ENCODE measurements around the gene TTC38. TPM values are rescaled to one million over a fixed set of nuclear protein-coding genes. Genes with fewer than 3 reads are reported as not detected.
A peak's percentile ranks its signal among the peaks of the same experiment; 100 is the strongest.
"Not testable (repeated sequence)": the region's sequence is repeated elsewhere in the genome, so short reads cannot be mapped to it uniquely, and the experiment has no call there.

The TTC38 gene
- total RNA-seq, 1 donor from 2014 or later: 21.0 TPM

- Mint-ChIP-seq H3K9me3 (no peaks in the 10 kb centered on the region), H3K27ac (peak overlapping the region; percentile 86), H3K4me1 (ENCODE audit: low read depth) (peaks cover 33% of the 10 kb centered on the region), H3K36me3 (ENCODE audit: low read depth) (peaks cover 46% of the 10 kb centered on the region), H3K4me3 (ENCODE audit: low read depth) (peak overlapping the region; percentile 78), H3K27me3 (ENCODE audit: low read depth) (no peaks in the 10 kb centered on the region)
- DNase-seq (ENCODE audit: low spot score): no peak
- intact Hi-C loops (cut with micrococcal nuclease): loop anchor here (5.0 kb wide), 1 partner anchor 173 kb away; no protein-coding TSS in a partner anchor
These were observed 27.6 kb downstream of the TTC38 start for GRCh38 chr22:46295277-46295971.

- intact Hi-C loops (cut with micrococcal nuclease): loop anchor here (1.0 to 5.0 kb wide), 5 partner anchors 46 to 284 kb away; partner anchors contain the start of genes CDPF1 and PPARA
- Mint-ChIP-seq H3K27ac (peak within 1 kb of the TSS; percentile 86), H3K36me3 (ENCODE audit: low read depth) (peaks cover 51% of the 10 kb centered on the region), H3K4me1 (ENCODE audit: low read depth) (peaks cover 39% of the 10 kb centered on the region), H3K27me3 (ENCODE audit: low read depth) (no peaks in the 10 kb centered on the region), H3K4me3 (ENCODE audit: low read depth) (peak within 1 kb of the TSS; percentile 91), H3K9me3 (no peaks in the 10 kb centered on the region)
- peak; percentile 98 for DNase-seq (ENCODE audit: low spot score)
These were observed 28.7 kb downstream of the TTC38 start, which contains the start of gene GTSE1 for GRCh38 chr22:46296257-46297150. Gene GTSE1, plus strand, starts transcription at chr22:46296870. Its CDS starts 531 bp downstream, at chr22:46297401.

DNA sequence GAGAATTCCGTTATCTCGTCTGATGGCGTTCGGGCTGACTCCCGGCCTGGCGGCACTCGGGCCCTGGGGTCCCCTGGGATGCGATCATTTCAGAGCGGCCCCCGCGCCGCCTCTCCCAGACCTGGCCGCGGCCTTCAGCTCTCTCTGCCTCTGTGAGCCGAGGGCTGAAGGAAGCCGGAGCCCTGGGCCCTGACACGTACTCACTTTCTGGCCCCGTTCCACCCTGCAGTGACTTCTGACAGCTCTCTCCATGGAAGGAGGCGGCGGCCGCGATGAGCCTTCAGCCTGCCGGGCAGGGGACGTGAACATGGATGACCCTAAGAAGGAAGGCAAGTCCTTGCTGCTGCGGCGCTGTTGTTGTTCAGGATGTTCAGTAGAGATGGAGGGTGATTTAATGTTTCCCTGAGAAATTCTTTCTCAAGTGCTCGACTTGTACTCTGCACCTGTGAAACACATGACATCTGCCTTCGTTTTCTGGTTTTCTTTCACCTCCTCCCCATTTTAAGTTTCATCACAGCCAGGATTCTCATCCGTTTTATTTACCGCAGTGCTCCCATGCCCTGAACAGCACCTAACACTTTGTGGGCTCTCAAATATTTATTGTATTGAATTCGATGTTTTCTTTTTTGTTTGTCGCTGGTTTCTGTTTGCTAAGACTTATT, 29.5 kb downstream of the TTC38 start:
- H3K27me3 Mint-ChIP-seq (ENCODE audit: low read depth): no peaks in the 10 kb centered on the region
- H3K4me1 Mint-ChIP-seq (ENCODE audit: low read depth): peaks cover 40% of the 10 kb centered on the region
- peaks cover 48% of the 10 kb centered on the region for H3K36me3 Mint-ChIP-seq (ENCODE audit: low read depth)
- peak overlapping the region; percentile 91 for H3K4me3 Mint-ChIP-seq (ENCODE audit: low read depth)
- H3K9me3 Mint-ChIP-seq: no peaks in the 10 kb centered on the region
- DNase-seq (ENCODE audit: low spot score): peak; percentile 19
- intact Hi-C loops (cut with micrococcal nuclease): loop anchor here (2.0 to 5.0 kb wide), 4 partner anchors 46 to 284 kb away; partner anchors contain the start of genes CDPF1 and PPARA
- peak overlapping the region; percentile 68 for H3K27ac Mint-ChIP-seq

DNA sequence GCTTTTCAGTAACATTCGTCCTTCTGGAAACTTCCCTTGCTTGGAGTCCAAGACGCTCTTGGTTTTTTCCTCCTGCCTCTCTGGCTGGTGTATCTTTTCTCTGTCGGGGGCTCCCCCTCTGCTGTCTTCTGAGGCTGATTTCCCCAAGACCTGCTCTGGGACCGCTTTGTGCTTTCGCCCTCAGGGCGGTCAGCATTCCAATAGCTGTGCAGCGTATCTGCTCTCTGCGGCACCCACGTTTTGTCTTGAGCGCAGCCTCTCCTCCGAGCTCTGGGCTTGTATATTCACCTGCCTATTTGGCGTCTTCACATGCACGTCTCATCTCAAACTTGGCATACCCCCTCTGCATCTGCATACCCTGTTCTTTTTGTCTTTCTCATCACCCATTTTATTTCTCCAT, 31.3 kb downstream of the TTC38 start:
- Mint-ChIP-seq H3K36me3 (ENCODE audit: low read depth) (peaks cover 50% of the 10 kb centered on the region), H3K9me3 (no peaks in the 10 kb centered on the region), H3K27ac (no peak overlapping the region), H3K4me1 (ENCODE audit: low read depth) (peaks cover 51% of the 10 kb centered on the region), H3K4me3 (ENCODE audit: low read depth) (peak overlapping the region; percentile 91), H3K27me3 (ENCODE audit: low read depth) (no peaks in the 10 kb centered on the region)
- intact Hi-C loops (cut with micrococcal nuclease): loop anchor here (5.0 kb wide), 1 partner anchor 177 kb away; no protein-coding TSS in a partner anchor
- no peak for DNase-seq (ENCODE audit: low spot score)

DNA sequence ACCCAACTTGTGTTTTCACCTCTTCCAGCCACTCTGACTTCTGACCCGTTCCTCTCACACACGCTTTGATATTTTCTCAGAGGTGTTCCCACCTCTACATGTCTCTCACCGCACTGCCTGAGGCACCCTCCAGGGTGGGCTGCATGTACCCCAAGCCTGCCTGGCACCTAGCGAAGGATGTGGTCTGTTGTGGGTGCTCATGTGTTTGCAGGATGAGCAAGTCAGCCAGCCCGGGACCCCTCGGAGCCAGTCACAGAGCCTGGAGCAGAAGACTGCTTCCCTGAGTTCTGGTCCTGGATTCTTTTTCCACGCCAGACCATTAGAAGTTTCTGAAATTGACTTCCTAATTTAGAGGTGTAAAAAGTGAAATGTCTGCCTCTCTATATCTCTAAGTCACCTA, 32.7 kb downstream of the TTC38 start:
- DNase-seq (ENCODE audit: low spot score): no peak
- H3K4me3 Mint-ChIP-seq (ENCODE audit: low read depth): peak overlapping the region; percentile 33
- intact Hi-C loops (cut with micrococcal nuclease): no loop called here
- peaks cover 54% of the 10 kb centered on the region for H3K36me3 Mint-ChIP-seq (ENCODE audit: low read depth)
- no peaks in the 10 kb centered on the region for H3K27me3 Mint-ChIP-seq (ENCODE audit: low read depth)
- H3K4me1 Mint-ChIP-seq (ENCODE audit: low read depth): peaks cover 46% of the 10 kb centered on the region
- no peaks in the 10 kb centered on the region for H3K9me3 Mint-ChIP-seq
- H3K27ac Mint-ChIP-seq: no peak overlapping the region

DNA sequence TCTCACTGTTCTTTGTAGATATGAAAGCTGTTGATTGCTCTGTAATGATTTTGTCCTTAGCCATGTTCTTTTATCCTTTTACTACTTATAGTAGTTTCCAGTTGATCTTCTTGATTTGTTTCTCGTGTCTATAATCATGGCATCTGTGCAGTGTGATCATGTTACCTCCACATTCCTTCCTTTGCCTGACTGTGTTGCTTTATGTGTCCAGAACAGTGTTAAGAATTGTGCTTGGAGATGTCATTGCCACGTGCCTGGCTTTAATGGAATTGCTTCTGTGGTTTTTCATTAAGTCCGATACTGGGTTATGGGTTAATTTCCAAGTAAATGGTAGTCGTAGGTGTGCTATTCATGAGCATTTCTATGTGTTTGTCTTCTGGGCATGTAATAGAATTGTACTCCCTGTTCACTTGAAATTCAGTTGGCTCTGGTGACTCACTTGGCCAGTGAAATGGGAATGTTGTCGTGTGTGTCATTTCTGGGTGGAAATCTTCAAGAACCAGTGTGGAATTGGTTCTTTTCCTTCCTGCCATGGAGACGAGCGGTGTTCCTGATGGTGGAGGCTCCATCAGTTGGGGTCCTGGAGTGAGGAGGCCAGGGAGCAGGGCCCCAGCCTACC, 35.6 kb downstream of the TTC38 start:
- H3K36me3 Mint-ChIP-seq (ENCODE audit: low read depth): peaks cover 64% of the 10 kb centered on the region
- H3K27ac Mint-ChIP-seq: no peak overlapping the region
- intact Hi-C loops (cut with micrococcal nuclease): no loop called here

GRCh38 chr22:46308283-46308988, 40.6 kb downstream of the TTC38 start:
- Mint-ChIP-seq H3K36me3 (ENCODE audit: low read depth) (peaks cover 57% of the 10 kb centered on the region), H3K4me3 (ENCODE audit: low read depth) (no peak overlapping the region), H3K27me3 (ENCODE audit: low read depth) (no peaks in the 10 kb centered on the region)

More for the DNA sequence above, 35.6 kb downstream of the TTC38 start:
- Mint-ChIP-seq H3K9me3 (no peaks in the 10 kb centered on the region), H3K4me3 (ENCODE audit: low read depth) (no peak overlapping the region), H3K27me3 (ENCODE audit: low read depth) (no peaks in the 10 kb centered on the region), H3K4me1 (ENCODE audit: low read depth) (peaks cover 42% of the 10 kb centered on the region)
- DNase-seq (ENCODE audit: low spot score): no peak

GRCh38 chr22:46309526-46310085, 41.8 kb downstream of the TTC38 start:
- Mint-ChIP-seq H3K9me3 (no peaks in the 10 kb centered on the region), H3K4me3 (ENCODE audit: low read depth) (no peak overlapping the region), H3K36me3 (ENCODE audit: low read depth) (peaks cover 50% of the 10 kb centered on the region), H3K27ac (no peak overlapping the region), H3K27me3 (ENCODE audit: low read depth) (no peaks in the 10 kb centered on the region), H3K4me1 (ENCODE audit: low read depth) (peaks cover 11% of the 10 kb centered on the region)
- no peak for DNase-seq (ENCODE audit: low spot score)
- intact Hi-C loops (cut with micrococcal nuclease): loop anchor here (5.0 kb wide), 1 partner anchor 302 kb away; no protein-coding TSS in a partner anchor

More at GRCh38 chr22:46308283-46308988, 40.6 kb downstream of the TTC38 start:
- Mint-ChIP-seq H3K4me1 (ENCODE audit: low read depth) (peaks cover 19% of the 10 kb centered on the region), H3K27ac (no peak overlapping the region), H3K9me3 (no peaks in the 10 kb centered on the region)
- intact Hi-C loops (cut with micrococcal nuclease): no loop called here
- DNase-seq (ENCODE audit: low spot score): no peak

DNA sequence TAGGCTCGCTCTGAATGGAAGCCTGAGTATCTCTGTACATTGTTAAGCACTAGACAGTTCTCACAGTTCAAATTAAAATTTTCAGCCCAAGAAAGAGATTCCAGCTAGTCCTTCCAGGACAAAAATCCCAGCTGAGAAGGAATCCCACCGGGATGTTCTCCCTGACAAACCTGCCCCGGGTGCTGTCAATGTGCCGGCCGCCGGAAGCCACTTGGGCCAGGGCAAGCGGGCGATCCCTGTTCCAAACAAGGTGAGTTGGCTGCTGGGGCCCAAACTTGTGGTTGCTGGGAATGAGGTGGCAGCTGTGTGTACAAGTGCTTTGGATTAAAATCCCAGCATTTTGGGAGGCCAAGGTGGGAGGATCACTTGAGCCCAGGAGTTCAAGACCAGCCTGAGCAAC, 44.2 kb downstream of the TTC38 start:
- intact Hi-C loops (cut with micrococcal nuclease): loop anchor here (5.0 kb wide), 1 partner anchor 305 kb away; no protein-coding TSS in a partner anchor
- Mint-ChIP-seq H3K27me3 (ENCODE audit: low read depth) (no peaks in the 10 kb centered on the region), H3K36me3 (ENCODE audit: low read depth) (peaks cover 57% of the 10 kb centered on the region), H3K9me3 (no peaks in the 10 kb centered on the region), H3K27ac (no peak overlapping the region), H3K4me1 (ENCODE audit: low read depth) (peaks cover 6% of the 10 kb centered on the region), H3K4me3 (ENCODE audit: low read depth) (no peak overlapping the region)
- no peak for DNase-seq (ENCODE audit: low spot score)

GRCh38 chr22:46312848-46313247, 45.0 kb downstream of the TTC38 start:
- intact Hi-C loops (cut with micrococcal nuclease): loop anchor here (5.0 kb wide), 1 partner anchor 306 kb away; no protein-coding TSS in a partner anchor
- DNase-seq (ENCODE audit: low spot score); H3K4me3 Mint-ChIP-seq (ENCODE audit: low read depth); H3K27me3 Mint-ChIP-seq (ENCODE audit: low read depth); H3K4me1 Mint-ChIP-seq (ENCODE audit: low read depth); H3K9me3 Mint-ChIP-seq; H3K27ac Mint-ChIP-seq: not testable (repeated sequence)
- peaks cover 59% of the 10 kb centered on the region for H3K36me3 Mint-ChIP-seq (ENCODE audit: low read depth)

GRCh38 chr22:46315976-46316375, 48.2 kb downstream of the TTC38 start:
- H3K27me3 Mint-ChIP-seq (ENCODE audit: low read depth): no peaks in the 10 kb centered on the region
- H3K36me3 Mint-ChIP-seq (ENCODE audit: low read depth): peaks cover 65% of the 10 kb centered on the region
- no peak overlapping the region for H3K4me3 Mint-ChIP-seq (ENCODE audit: low read depth)
- peaks cover 1% of the 10 kb centered on the region for H3K4me1 Mint-ChIP-seq (ENCODE audit: low read depth)
- no peak for DNase-seq (ENCODE audit: low spot score)
- intact Hi-C loops (cut with micrococcal nuclease): no loop called here
- H3K9me3 Mint-ChIP-seq: no peaks in the 10 kb centered on the region
- H3K27ac Mint-ChIP-seq: no peak overlapping the region
